Measurements from ENCODE around the gene DOCK2.

GRCh38 chr5:169744336-169744735 lies 107.3 kb downstream of the DOCK2 start:
- no peak for TF ChIP-seq TCF12 (IDR thresholded peaks at IDR 0.05; ENCODE audit: low read depth, low read length)
- no peak for TF ChIP-seq EGR1 (IDR thresholded peaks at IDR 0.05; ENCODE audit: borderline replicate concordance, low read depth, low read length)
- TF ChIP-seq POLR2A (IDR thresholded peaks at IDR 0.05; ENCODE audit: control extremely low read depth in 1 of 2, low read depth in 2 of 2, low read length in 2 of 2), result no peak
- no peak for TF ChIP-seq CTCF (IDR thresholded peaks at IDR 0.05; ENCODE audit: control extremely low read depth in 1 of 3, insufficient read depth in 1 of 3, low read depth in 1 of 3, low read length in 3 of 3)
